NOMO-1 treated with dmso at 0.1 percent for 144 hours (cell line): ENCODE measurements around the gene TTLL1.
A peak's percentile ranks its signal among the peaks of the same experiment; 100 is the strongest.
"Not testable (repeated sequence)": the region's sequence is repeated elsewhere in the genome, so short reads cannot be mapped to it uniquely, and the experiment has no call there.

Source experiments
- DNase-seq: peaks from one replicate; lab custom pipeline; 2025; ENCODE audit not compliant: unreplicated experiment; lab: John Stamatoyannopoulos, UW

The TTLL1 gene

GRCh38 chr22:43110444-43110926 lies 21.3 kb upstream of the TTLL1 start, which contains the start of gene BIK:
Gene BIK (plus strand): TSS chr22:43110750. CDS start chr22:43124023, 13,273 bp downstream.
- DNase-seq, result peak; percentile 47

DNA sequence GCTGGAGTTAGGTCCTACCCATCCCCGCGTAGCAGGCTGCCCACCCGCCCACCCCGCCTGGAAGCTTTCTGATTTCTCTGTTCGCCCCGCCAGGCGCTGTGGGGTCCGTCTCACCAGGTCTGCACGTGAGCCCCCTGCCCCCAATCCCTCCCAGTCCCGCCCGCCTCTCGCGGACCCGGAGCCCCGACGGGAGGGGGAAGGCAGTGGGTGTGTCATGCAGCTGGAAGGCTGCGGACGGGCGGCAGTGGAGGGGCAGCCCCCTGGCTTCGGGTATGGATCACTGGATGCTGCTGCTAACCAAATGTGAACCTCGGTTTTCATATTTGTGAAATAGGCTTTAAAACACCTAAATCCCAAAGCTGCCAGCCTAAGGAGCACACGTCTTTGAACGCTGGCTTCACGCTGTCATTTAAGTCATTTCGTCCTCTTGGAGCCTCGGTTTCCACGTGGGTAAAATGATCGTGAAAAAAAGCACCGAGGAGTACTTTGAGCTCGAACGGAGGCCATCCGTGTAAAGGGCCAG lies 20.8 kb upstream of the TTLL1 start:
- DNase-seq, result peak; percentile 59

- no peak for DNase-seq
Measured at GRCh38 chr22:43109511-43109910, 20.3 kb upstream of the TTLL1 start.

- DNase-seq, result no peak
Measured at GRCh38 chr22:43106302-43106701, 17.1 kb upstream of the TTLL1 start.

- not testable (repeated sequence) for DNase-seq
Measured at GRCh38 chr22:43104950-43105349, 15.8 kb upstream of the TTLL1 start.

DNA sequence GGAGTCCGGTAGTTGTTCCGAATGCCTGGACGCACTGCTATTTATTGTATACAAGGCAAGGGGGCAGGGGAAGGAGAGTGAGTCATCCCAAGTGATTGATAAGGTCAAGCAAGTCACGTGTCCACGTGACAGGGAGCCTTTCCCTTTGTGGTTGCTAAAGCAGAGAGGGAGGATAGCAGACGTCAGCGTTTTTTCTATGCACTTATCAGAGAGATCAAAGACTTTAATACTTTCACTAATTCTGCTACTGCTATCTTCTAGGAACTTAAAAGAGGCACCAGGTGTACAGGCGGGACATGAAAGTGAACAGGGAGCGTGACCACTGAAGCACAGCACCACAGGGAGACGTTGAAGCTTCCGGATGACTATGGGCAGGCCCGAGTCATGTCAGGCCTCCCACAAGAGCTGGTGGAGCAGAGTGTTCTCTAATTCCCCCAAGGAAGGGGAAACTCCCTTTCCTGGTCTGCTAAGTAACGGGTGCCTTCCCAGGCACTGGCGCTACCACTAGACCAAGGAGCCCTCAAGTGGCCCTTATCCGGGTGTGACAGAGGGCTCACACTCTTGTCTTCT lies 14.9 kb upstream of the TTLL1 start:
- DNase-seq, result not testable (repeated sequence)

GRCh38 chr22:43101306-43101705 lies 12.1 kb upstream of the TTLL1 start:
- DNase-seq, result no peak

GRCh38 chr22:43100225-43100624 lies 11.0 kb upstream of the TTLL1 start:
- no peak for DNase-seq

- no peak for DNase-seq
Measured at GRCh38 chr22:43099095-43099494, 9.9 kb upstream of the TTLL1 start.

DNA sequence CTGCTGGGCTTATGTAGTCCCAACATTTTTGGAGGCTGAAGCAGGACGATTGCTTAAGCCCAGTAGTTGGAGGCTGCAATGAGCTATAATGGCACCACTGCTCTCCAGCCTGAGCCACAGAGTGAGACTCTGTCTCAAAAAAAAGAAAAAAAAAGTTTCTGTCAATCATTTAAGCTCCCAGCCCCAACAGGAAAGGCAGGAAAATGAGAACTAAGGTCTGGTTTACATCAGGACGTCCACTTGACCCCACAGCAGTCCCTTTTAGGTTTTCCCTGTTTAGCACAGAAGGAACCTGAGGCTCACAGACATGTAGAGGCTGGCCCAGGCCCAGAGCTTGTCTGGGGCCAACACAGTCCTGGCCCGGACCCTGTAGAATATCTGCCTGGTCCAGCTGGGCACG lies 9.2 kb upstream of the TTLL1 start:
- DNase-seq, result no peak

- DNase-seq, result no peak
Measured at GRCh38 chr22:43096420-43096819, 7.2 kb upstream of the TTLL1 start.

GRCh38 chr22:43094551-43094950 lies 5.4 kb upstream of the TTLL1 start:
- no peak for DNase-seq

DNA sequence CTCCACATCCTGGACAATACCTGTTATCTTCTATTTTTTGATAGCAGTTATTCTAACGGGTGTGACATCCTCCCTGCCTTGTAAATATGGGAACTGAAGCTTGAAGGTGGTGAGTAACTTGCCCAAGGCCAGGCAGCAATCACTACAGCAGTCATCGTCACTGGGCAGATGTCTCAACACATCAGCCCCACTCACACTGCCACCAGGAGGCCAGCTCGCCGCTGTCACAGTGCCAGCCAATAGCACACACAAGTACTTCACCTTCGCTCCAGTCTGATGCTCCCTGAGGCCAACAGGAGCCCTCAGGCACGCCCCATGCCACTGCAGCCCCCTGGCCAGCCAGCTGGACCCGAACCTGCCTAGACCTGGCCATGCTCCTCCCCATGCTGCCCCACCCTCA lies 4.9 kb upstream of the TTLL1 start:
- peak; percentile 87 for DNase-seq

GRCh38 chr22:43092085-43092484 lies 2.9 kb upstream of the TTLL1 start:
- DNase-seq, result peak; percentile 65

- peak; percentile 92 for DNase-seq
Measured at GRCh38 chr22:43090130-43090789, 1.1 kb upstream of the TTLL1 start.

DNA sequence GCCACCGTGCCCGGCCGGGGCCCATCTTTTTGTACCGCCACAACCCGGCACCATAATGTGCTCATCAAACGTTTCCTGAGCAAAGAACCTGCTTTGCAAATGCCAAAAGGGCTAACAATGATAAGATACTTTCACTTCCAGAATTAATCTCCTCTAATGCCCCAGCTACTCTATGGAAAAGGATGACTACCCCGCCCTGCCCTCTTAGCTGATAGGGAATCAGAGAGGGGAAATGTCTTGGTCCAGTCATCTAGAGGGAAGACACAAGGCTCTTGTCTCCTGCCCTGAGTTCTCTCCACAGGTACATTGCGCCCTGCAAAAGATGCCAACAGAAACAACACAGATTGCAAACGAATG lies 586 bp downstream of the TTLL1 start:
- DNase-seq, result no peak

DNA sequence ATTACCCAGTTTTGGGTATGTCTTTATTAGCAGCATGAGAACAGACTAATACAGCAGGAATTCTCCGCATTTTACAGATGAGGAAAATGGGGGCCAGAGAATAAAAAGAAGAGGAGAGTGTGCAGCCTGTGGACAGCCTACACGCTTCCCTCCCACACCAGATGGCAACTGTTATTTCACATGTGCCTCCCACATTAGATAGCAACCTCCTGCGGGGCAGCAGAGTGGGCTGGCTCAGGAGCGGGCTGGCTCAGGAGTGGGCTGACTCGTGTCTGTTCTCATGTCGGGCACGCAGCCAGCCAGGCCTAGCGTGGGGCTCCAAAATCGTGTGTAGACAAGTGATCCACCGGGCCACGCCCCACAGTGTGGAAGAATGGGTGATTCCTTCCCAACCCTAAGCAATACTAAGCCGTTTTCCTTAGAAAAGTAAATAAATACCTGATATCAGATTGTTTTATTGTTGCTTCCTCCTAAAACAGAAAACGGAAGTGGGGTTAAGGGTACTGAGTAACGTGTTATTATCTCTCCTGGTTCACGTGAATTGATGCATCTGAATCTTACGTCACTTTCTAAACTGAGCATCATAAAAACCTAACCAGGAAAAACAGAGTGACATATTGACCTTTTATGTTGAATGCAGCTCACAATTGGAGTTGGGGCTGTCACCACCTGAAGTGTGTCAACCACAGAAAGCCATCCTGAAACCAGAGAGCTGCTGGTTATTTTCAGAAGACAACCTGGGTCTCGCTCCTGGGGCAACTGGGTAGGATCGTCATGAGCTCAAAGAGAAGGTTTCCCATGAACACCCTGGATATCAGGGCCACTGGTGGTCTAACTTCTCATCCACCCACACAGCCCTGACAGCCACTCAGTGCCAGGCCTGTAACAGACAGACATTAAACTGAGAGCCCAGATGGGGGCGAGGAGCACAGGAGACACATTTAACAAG lies 3.3 kb downstream of the TTLL1 start:
- DNase-seq, result no peak

GRCh38 chr22:43081968-43082367 lies 7.2 kb downstream of the TTLL1 start:
- DNase-seq, result no peak

DNA sequence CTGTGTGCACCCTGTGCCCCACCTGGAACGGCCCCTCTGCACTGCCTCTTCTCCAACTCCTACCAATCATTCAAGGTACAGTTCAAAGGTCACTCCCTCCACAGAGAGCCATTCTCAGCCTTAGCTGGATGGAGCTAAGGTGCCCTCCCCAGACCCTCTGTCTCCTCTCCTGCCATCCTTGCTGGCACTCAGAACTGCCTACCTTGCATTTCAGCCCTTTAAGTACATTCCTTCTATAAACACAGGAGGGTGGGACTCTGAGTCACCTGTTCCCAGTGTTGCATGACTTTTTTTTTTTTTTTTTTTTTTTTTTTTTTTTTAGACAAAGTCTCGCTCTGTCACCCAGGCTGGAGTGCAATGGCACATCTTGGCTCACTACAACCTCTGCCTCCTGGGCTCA lies 8.6 kb downstream of the TTLL1 start:
- DNase-seq, result no peak

GRCh38 chr22:43079742-43080141 lies 9.4 kb downstream of the TTLL1 start:
- DNase-seq, result no peak

DNA sequence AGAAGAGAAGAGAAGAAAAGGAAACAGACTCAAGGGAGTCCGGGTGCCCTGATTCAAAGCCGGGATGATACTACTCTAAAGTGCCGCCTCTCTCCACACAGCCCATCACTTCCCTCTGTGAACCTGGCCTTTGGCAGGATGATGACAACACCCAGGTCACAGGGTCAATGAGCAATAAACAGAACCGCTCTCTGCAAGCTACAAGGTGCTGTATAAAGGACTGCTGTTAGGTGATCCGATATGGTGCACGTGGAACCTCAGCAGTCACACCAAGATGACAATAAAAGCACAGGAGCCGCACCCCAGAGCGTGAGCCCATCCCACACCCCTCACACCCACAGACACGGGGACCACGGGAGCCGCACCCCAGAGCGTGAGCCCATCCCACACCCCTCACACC lies 10.7 kb downstream of the TTLL1 start:
- no peak for DNase-seq
